Left lung (tissue), 10 donors: Measurements from ENCODE around the gene PIGT. TPM values are rescaled to one million over a fixed set of nuclear protein-coding genes. Genes with fewer than 3 reads are reported as not detected.

Experiments used
- ATAC-seq: fragments of 200-7000 bp; cut with Tn5 transposase; one replicate; pipeline ENCODE4 v1.9.1; 2020; ENCODE audit warnings: moderate library complexity
- DNase-seq, 4 donors: peaks; one replicate each; pipeline ENCODE4 v3.0.0-alpha.2; 2013 to 2020
- H3K27ac ChIP-seq, 2 donors: fragments of 200-600 bp; sonication (generic) in 1 of 2; one replicate each; pipeline versions ENCODE4 v1.5.0 to v1.8.0; 2020 to 2021
- H3K27me3 ChIP-seq, 2 donors: fragments of 200-600 bp; sonication (generic) in 1 of 2; one replicate each; pipeline versions ENCODE4 v1.5.0 to v1.8.0; 2020 to 2021
- H3K36me3 ChIP-seq, 2 donors: fragments of 200-600 bp; sonication (generic) in 1 of 2; one replicate each; pipeline versions ENCODE4 v1.5.0 to v1.8.0; 2020 to 2021
- H3K4me1 ChIP-seq, 2 donors: fragments of 200-600 bp; one replicate each; pipeline ENCODE4 v1.8.0; 2021
- H3K4me3 ChIP-seq, 2 donors: fragments of 200-600 bp; sonication (generic) in 1 of 2; one replicate each; pipeline versions ENCODE4 v1.5.0 to v1.8.0; 2020 to 2021; ENCODE audit warnings: mild to moderate bottlenecking in 1 of 2
- H3K9me3 ChIP-seq, 2 donors: fragments of 200-600 bp; sonication (generic) in 1 of 2; one replicate each; pipeline versions ENCODE4 v1.5.0 to v1.8.0; 2020 to 2021
- intact Hi-C, 2 donors: fragments of 100-400 bp; cut with DNase I; formaldehyde crosslinking; loops; one replicate each; pipeline versions ENCODE4 v1.11.2 to v1.14.2; 2022
- polyA plus RNA-seq, 6 donors: library from polyadenylated mRNA; unstranded; fragments of 120-200 nt; gene quantifications; one replicate each; pipeline ENCODE4 v1.2.1, GENCODE V29; 2013; ENCODE audit not compliant: insufficient read length in 6 of 6
- total RNA-seq, 2 donors: library from RNA; stranded (reverse); fragmentation: NEBNext Ultra II Directional; extraction: Animal tissue kit (Norgen Biotek cat#: 25700); gene quantifications; one replicate each; pipeline ENCODE4 v1.2.1, GENCODE V29; 2021
- TF ChIP-seq, protein P1 (sequence below), 2 donors: fragments of 200-600 bp; sonication (generic) in 1 of 2; IDR thresholded peaks; one replicate each; pipeline versions ENCODE4 v1.5.0 to v1.8.0; 2021; ENCODE audit warnings: antibody characterized with exemption in 2 of 2
- donor health status: DM: no; HTN: yes; CAD: no.
- donor health status: DM: no; HTN: no; CAD: no.

Gene PIGT
- total and polyA plus RNA-seq, 8 donors = 72.8 to 96.7 (median 82.1) TPM

DNA sequence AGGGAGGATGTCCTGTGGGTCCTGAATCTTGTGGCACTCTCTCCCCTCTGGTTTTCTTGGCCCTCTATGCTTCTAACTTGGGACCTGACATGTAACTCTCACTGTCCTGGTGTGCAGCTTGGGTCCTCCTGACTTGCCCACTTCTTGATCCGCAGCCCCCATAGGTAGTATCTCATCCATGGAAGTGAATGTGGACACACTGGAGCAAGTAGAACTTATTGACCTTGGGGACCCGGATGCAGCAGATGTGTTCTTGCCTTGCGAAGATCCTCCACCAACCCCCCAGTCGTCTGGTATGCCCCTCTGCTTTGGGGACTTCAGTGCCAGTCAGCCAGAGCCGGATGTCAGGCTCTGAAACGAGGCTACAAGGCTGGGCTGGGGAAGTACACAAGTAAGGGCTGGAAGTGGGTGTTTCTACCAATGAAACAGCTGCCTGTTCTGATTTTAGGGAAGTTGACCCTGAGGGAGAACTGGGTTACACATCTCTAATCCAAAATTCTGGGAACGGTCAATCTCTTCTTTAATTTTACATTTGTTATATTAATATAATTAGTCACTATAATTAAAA lies 7.2 kb upstream of the PIGT start:
- H3K27ac ChIP-seq = no peak overlapping the region
- H3K9me3 ChIP-seq = no peaks in the 10 kb centered on the region
- peaks cover 0 to 43% of the 10 kb centered on the region in 2 donors for H3K27me3 ChIP-seq
- TF ChIP-seq, protein P1, sequence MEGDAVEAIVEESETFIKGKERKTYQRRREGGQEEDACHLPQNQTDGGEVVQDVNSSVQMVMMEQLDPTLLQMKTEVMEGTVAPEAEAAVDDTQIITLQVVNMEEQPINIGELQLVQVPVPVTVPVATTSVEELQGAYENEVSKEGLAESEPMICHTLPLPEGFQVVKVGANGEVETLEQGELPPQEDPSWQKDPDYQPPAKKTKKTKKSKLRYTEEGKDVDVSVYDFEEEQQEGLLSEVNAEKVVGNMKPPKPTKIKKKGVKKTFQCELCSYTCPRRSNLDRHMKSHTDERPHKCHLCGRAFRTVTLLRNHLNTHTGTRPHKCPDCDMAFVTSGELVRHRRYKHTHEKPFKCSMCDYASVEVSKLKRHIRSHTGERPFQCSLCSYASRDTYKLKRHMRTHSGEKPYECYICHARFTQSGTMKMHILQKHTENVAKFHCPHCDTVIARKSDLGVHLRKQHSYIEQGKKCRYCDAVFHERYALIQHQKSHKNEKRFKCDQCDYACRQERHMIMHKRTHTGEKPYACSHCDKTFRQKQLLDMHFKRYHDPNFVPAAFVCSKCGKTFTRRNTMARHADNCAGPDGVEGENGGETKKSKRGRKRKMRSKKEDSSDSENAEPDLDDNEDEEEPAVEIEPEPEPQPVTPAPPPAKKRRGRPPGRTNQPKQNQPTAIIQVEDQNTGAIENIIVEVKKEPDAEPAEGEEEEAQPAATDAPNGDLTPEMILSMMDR (IDR thresholded peaks at IDR 0.05) = no peak
- peak overlapping the region in 1 of 2 donors; percentile 86 for H3K4me3 ChIP-seq
- peak in 1 of 4 donors; percentile 44 for DNase-seq
- intact Hi-C loops = no loop called here
- peaks cover 4 to 28% of the 10 kb centered on the region in 2 donors for H3K4me1 ChIP-seq
- H3K36me3 ChIP-seq = peaks cover 0 to 28% of the 10 kb centered on the region in 2 donors
- no peak for ATAC-seq

DNA sequence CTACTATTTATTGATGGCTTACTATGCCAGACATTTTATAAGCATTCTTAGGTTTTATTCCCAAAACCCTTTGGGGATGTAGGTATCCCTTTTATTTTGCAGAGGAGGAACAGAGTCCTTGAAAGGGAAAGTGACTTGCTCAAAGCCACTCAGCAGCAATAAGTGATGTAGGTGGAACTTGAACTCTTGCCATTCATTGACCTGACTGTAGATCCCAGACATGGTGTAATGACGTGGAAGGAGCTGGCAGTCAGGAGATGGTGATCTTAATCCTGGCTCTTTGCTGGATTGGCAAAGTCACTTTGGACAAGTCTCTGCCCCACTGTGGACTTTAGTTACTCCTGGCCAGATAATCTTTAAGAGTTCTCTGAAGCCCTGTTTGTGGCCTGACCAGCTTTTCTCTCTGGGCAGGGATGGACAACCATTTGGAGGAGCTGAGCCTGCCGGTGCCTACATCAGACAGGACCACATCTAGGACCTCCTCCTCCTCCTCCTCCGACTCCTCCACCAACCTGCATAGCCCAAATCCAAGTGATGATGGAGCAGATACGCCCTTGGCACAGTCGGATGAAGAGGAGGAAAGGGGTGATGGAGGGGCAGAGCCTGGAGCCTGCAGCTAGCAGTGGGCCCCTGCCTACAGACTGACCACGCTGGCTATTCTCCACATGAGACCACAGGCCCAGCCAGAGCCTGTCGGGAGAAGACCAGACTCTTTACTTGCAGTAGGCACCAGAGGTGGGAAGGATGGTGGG lies 6.2 kb upstream of the PIGT start:
- DNase-seq = no peak
- ATAC-seq = no peak
- H3K4me3 ChIP-seq = no peak overlapping the region
- peaks cover 0 to 38% of the 10 kb centered on the region in 2 donors for H3K27me3 ChIP-seq
- no peak overlapping the region for H3K27ac ChIP-seq
- H3K4me1 ChIP-seq = peaks cover 4 to 28% of the 10 kb centered on the region in 2 donors
- peaks cover 0 to 28% of the 10 kb centered on the region in 2 donors for H3K36me3 ChIP-seq
- TF ChIP-seq, protein P1 (IDR thresholded peaks at IDR 0.05) = no peak
- H3K9me3 ChIP-seq = no peaks in the 10 kb centered on the region
- intact Hi-C loops = no loop called here

DNA sequence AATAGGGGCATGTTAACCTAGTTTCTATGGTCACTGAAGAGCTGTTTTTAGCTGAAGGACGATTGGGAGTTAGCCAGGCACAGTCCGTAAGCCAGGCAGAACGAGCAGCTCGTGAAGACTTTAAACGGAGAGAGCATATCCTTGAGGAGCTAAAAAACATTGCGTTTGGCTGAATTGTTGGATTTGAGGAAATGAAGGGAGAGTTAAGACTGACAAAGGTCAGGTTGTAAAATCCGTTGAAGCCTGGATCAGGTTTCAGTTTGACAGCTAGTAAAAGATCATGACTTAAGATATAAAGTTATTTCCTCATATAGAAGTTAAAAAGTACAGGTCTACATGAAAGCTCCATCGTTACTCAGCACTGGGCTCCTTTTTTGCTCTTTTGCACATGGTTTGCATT lies 5.1 kb upstream of the PIGT start:
- ATAC-seq = no peak
- H3K27ac ChIP-seq = no peak overlapping the region
- no peak overlapping the region for H3K4me3 ChIP-seq
- peaks cover 0 to 28% of the 10 kb centered on the region in 2 donors for H3K36me3 ChIP-seq
- H3K27me3 ChIP-seq = peaks cover 0 to 26% of the 10 kb centered on the region in 2 donors
- no peaks in the 10 kb centered on the region for H3K9me3 ChIP-seq
- DNase-seq = no peak
- H3K4me1 ChIP-seq = peaks cover 4 to 28% of the 10 kb centered on the region in 2 donors
- TF ChIP-seq, protein P1 (IDR thresholded peaks at IDR 0.05) = no peak
- intact Hi-C loops = no loop called here

DNA sequence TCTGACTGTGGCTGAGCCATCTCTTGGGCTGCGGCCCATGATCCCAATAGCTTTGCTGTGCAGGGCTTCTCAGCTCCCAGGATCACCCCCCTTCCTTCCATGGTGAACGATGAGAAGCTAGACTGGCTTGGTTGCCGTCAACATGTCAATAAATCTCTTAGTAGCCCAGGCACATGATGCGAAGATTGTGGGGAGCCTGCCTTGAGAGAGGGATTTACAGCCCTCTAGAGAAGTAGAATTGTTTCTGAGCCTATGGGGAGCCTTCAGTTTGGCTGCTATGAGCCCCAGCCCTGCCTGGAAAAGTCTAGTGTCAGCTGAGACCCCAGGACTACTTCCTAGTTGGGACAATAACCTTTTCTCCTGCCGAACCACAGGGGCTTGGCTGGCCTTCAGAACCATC lies 3.3 kb upstream of the PIGT start:
- intact Hi-C loops = no loop called here
- DNase-seq (no peak), ATAC-seq (no peak)
- peaks cover 0 to 28% of the 10 kb centered on the region in 2 donors for H3K36me3 ChIP-seq
- no peak overlapping the region for H3K27ac ChIP-seq
- peaks cover 0 to 9% of the 10 kb centered on the region in 2 donors for H3K27me3 ChIP-seq
- H3K9me3 ChIP-seq = no peaks in the 10 kb centered on the region
- TF ChIP-seq, protein P1 (IDR thresholded peaks at IDR 0.05) = no peak
- H3K4me1 ChIP-seq = peaks cover 6 to 39% of the 10 kb centered on the region in 2 donors
- no peak overlapping the region for H3K4me3 ChIP-seq

DNA sequence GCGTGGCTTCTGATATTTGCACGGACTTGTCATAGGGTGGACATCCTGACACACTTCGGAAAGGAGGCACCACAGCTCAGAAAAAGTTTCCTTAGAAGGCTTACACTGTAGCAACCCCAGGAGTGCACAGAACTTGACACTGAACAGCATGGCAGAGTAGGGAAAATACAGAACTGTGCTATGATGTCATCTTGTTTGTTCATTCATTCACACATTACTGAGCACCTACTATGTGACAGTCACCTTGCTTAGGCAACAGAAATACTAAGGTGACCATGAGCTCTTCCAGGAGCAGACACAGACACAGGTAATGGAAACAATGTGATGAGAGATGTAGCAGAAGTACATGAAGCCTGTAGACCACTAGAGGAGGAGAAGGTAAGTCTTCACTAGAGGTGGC lies 2.5 kb upstream of the PIGT start:
- Histone ChIP-seq H3K4me1 (peaks cover 5 to 38% of the 10 kb centered on the region in 2 donors), H3K27me3 (peaks cover 0 to under 1% of the 10 kb centered on the region in 2 donors), H3K27ac (no peak overlapping the region), H3K36me3 (peaks cover 0 to 32% of the 10 kb centered on the region in 2 donors), H3K9me3 (no peaks in the 10 kb centered on the region), H3K4me3 (no peak overlapping the region)
- no peak for DNase-seq
- no peak for ATAC-seq
- intact Hi-C loops = no loop called here
- TF ChIP-seq, protein P1 (IDR thresholded peaks at IDR 0.05) = no peak
